Panc1 (cell line): Measurements from ENCODE around the gene ITGAD. TPM values are rescaled to one million over a fixed set of nuclear protein-coding genes. Genes with fewer than 3 reads are reported as not detected.

ENCODE experiments used
- ATAC-seq: fragments of 200-7000 bp; cut with Tn5 transposase; 2 replicates; pipeline ENCODE4 v1.9.1; 2020; ENCODE audit warnings: mild to moderate bottlenecking, moderate library complexity
- BruUV-seq: library from RNA; stranded (reverse); fragments of 400-500 nt; replicated peaks from 2 replicates; lab custom pipeline; 2021; lab: Mats Ljungman, UMichigan
- CTCF ChIA-PET: fragments of 300-600 bp; sonication (Branson Sonifier 250); formaldehyde crosslinking; loops from one replicate; lab custom pipeline; 2022; ENCODE audit warnings: antibody characterized with exemption; lab: Charles Lee
- POLR2A ChIA-PET: fragments of 300-600 bp; sonication (Branson Sonifier 250); formaldehyde crosslinking; loops from one replicate; lab custom pipeline; 2022; ENCODE audit warnings: antibody characterized with exemption; lab: Charles Lee
- DNase-seq: peaks from one replicate; pipeline ENCODE4 v3.0.0-alpha.2; 2010; ENCODE audit warnings: low read depth, low spot score
- H3K27ac ChIP-seq: 2 replicates; pipeline ENCODE4 v1.5.1; 2011; ENCODE audit warnings: mild to moderate bottlenecking, low read length, inconsistent platforms
- H3K27me3 ChIP-seq: fragments of 200-500 bp; sonication (Bioruptor generic); 2 replicates; pipeline ENCODE4 v1.6.0; 2014; ENCODE audit warnings: low read length, inconsistent platforms; ENCODE audit not compliant: control insufficient read depth, insufficient read depth
- H3K36me3 ChIP-seq: fragments of 200-500 bp; sonication (Bioruptor generic); 2 replicates; pipeline ENCODE4 v1.5.1; 2014; ENCODE audit warnings: inconsistent platforms, mild to moderate bottlenecking, low read length, moderate library complexity; ENCODE audit not compliant: control insufficient read depth, insufficient read depth
- H3K4me1 ChIP-seq: 2 replicates; pipeline ENCODE4 v1.5.1; 2011; ENCODE audit warnings: inconsistent platforms, mild to moderate bottlenecking, low read length, moderate library complexity; ENCODE audit not compliant: control insufficient read depth, insufficient read depth
- H3K4me3 ChIP-seq, 2 experiments: 2 replicates each; pipeline ENCODE4 v1.5.1; 2011 to 2012; ENCODE audit warnings: low read depth in 2 of 2, low read length in 2 of 2, mild to moderate bottlenecking in 2 of 2, inconsistent platforms in 1 of 2, moderate library complexity in 1 of 2
- H3K9me3 ChIP-seq: fragments of 200-500 bp; sonication (Bioruptor generic); 2 replicates; pipeline ENCODE4 v1.5.1; 2014; ENCODE audit warnings: low read depth, mild to moderate bottlenecking, inconsistent platforms, low read length, moderate library complexity; ENCODE audit not compliant: control insufficient read depth, insufficient read depth
- CTCF ChIP-seq: fragments of 450-650 bp; IDR thresholded peaks from 2 replicates; pipeline ENCODE4 v1.5.1; 2017; ENCODE audit warnings: mild to moderate bottlenecking
- POLR2AphosphoS5 ChIP-seq: IDR thresholded peaks from 2 replicates; pipeline ENCODE4 v1.6.1; 2012; ENCODE audit warnings: mild to moderate bottlenecking, low read depth, low read length, moderate library complexity
- REST ChIP-seq, 2 experiments: IDR thresholded peaks; 2 replicates each; pipeline ENCODE4 v1.6.1; 2011 to 2012; ENCODE audit warnings: low read depth in 2 of 2, control low read depth in 1 of 2, low read length in 1 of 2, mild to moderate bottlenecking in 1 of 2, moderate library complexity in 1 of 2; ENCODE audit not compliant: insufficient read depth in 1 of 2
- SIN3A ChIP-seq: IDR thresholded peaks from 2 replicates; pipeline ENCODE4 v1.6.1; 2012; ENCODE audit warnings: low read depth, mild to moderate bottlenecking, low read length, moderate library complexity, borderline replicate concordance; ENCODE audit not compliant: insufficient read depth
- TCF7L2 ChIP-seq: IDR thresholded peaks from 2 replicates; pipeline ENCODE4 v1.6.1; 2011; ENCODE audit warnings: mild to moderate bottlenecking, low read depth, low read length, inconsistent platforms
- in situ Hi-C: cut with HindIII; loops from 2 replicates; pipeline ENCODE4 v1.10.0; 2016; ENCODE audit warnings: low sequenced_read_pairs, low pct_unique_long_range_greater_than_20kb
- intact Hi-C: fragments of 100-400 bp; cut with micrococcal nuclease; formaldehyde crosslinking; loops from one replicate; pipeline ENCODE4 v1.10.0; 2022; ENCODE audit not compliant: unreplicated experiment
- total RNA-seq: library from RNA; stranded (reverse); gene quantifications from one replicate; pipeline ENCODE4 v1.2.1, GENCODE V29; 2021; ENCODE audit not compliant: unreplicated experiment

ITGAD gene
- total RNA-seq, 1 experiment from 2014 or later: not detected

- DNase-seq (no peak), ATAC-seq (no peak)
- ChIA-PET CTCF (no interaction called here), POLR2A (no interaction called here)
- Histone ChIP-seq H3K4me3 (no peak overlapping the region), H3K4me1 (peaks cover under 1% of the 10 kb centered on the region; the same call in 1 of the 2 replicates), H3K27ac (no peak overlapping the region), H3K36me3 (no peaks in the 10 kb centered on the region), H3K9me3 (no peaks in the 10 kb centered on the region), H3K27me3 (no peaks in the 10 kb centered on the region)
- intact Hi-C loops: no loop called here
- no TSS peak for BruUV-seq
- in situ Hi-C loops: no loop called here
- no peak for TF ChIP-seq REST (IDR thresholded peaks at IDR 0.05; ENCODE audit: insufficient read depth in 1 of 2, low read depth in 2 of 2, low read length in 1 of 2)
These were observed 72.7 kb downstream of the ITGAD start for GRCh38 chr16:31465788-31466370.

- no peak overlapping the region for H3K27ac ChIP-seq
- ATAC-seq (no peak), DNase-seq (no peak)
- H3K4me1 ChIP-seq: 0 out of 2 replicates have a peak, but pooled peaks cover under 1% of the 10 kb centered on the region
- no peak for TF ChIP-seq SIN3A
- TF ChIP-seq CTCF: no peak
- TF ChIP-seq TCF7L2: no peak
- TF ChIP-seq REST (IDR thresholded peaks at IDR 0.05; ENCODE audit: insufficient read depth in 1 of 2, low read depth in 2 of 2, low read length in 1 of 2): no peak
- TF ChIP-seq POLR2AphosphoS5: no peak
- no peak overlapping the region for H3K4me3 ChIP-seq
- no peaks in the 10 kb centered on the region for H3K36me3 ChIP-seq
- no peaks in the 10 kb centered on the region for H3K9me3 ChIP-seq
- ChIA-PET POLR2A (no interaction called here), CTCF (no interaction called here)
- no peaks in the 10 kb centered on the region for H3K27me3 ChIP-seq
- in situ Hi-C loops: no loop called here
- no TSS peak for BruUV-seq
- intact Hi-C loops: no loop called here
These were observed 73.3 kb downstream of the ITGAD start for GRCh38 chr16:31466381-31466841.
